Psoas muscle (tissue), 8 donors: ENCODE results near the gene DHTKD1. TPM values are rescaled to one million over a fixed set of nuclear protein-coding genes. Genes with fewer than 3 reads are reported as not detected.
"Not testable (repeated sequence)": the region's sequence is repeated elsewhere in the genome, so short reads cannot be mapped to it uniquely, and the experiment has no call there.

ENCODE experiments used
- ATAC-seq, 4 donors: fragments of 200-7000 bp; cut with Tn5 transposase; one replicate each; pipeline ENCODE4 v1.9.1; 2020; ENCODE audit warnings: moderate library complexity in 3 of 4, mild to moderate bottlenecking in 2 of 4
- DNase-seq, 2 donors: peaks; one replicate each; pipeline ENCODE4 v3.0.0-alpha.2; 2020
- H3K27ac ChIP-seq: fragments of 200-600 bp; one replicate; pipeline ENCODE4 v1.8.0; 2022
- H3K27me3 ChIP-seq, 3 donors: fragments of 200-600 bp in 1 of 3; one replicate each; pipeline versions ENCODE4 v1.6.1 to v1.8.0; 2013 to 2022; ENCODE audit warnings: low read length in 2 of 3, mild to moderate bottlenecking in 2 of 3, moderate library complexity in 1 of 3; ENCODE audit not compliant: insufficient read depth in 3 of 3
- H3K36me3 ChIP-seq, 2 donors: fragments of 200-600 bp in 1 of 2; one replicate each; pipeline versions ENCODE4 v1.6.1 to v1.8.0; 2013 to 2022; ENCODE audit warnings: low read depth in 1 of 2, mild to moderate bottlenecking in 1 of 2, moderate library complexity in 1 of 2; ENCODE audit not compliant: insufficient read depth in 1 of 2
- H3K4me1 ChIP-seq: fragments of 200-600 bp; one replicate; pipeline ENCODE4 v1.8.0; 2022
- H3K4me3 ChIP-seq: fragments of 200-600 bp; one replicate; pipeline ENCODE4 v1.8.0; 2022; ENCODE audit warnings: mild to moderate bottlenecking
- H3K9me3 ChIP-seq: fragments of 200-600 bp; one replicate; pipeline ENCODE4 v1.8.0; 2022
- WGBS, 3 donors: extraction: QIAGEN DNeasy Blood & Tissue Kit; methylation state at CpG; one replicate each; pipeline versions ENCODE4 v1.1.6 to v1.1.7; 2013; 5-methylcytosine and 5-hydroxymethylcytosine counted together
- intact Hi-C, 2 donors: fragments of 100-400 bp; cut with DNase I; formaldehyde crosslinking; loops; one replicate each; pipeline versions ENCODE4 v1.11.0 to v1.14.2; 2022
- polyA plus RNA-seq, 3 donors: library from polyadenylated mRNA; stranded (reverse); fragments of 200-250 nt; gene quantifications; one replicate each; pipeline ENCODE4 v1.2.3, GENCODE V29; 2013
- total RNA-seq, 4 donors: library from RNA; stranded (reverse); fragmentation: NEBNext Ultra II Directional in 2 of 4; extraction: Animal tissue kit (Norgen Biotek cat#: 25700) in 2 of 4; gene quantifications; one replicate each; pipeline versions ENCODE4 v1.2.1 to v1.2.4, GENCODE V29; 2021 to 2023
- TF ChIP-seq, protein P1 (sequence below): fragments of 200-600 bp; IDR thresholded peaks from one replicate; pipeline ENCODE4 v1.8.0; 2022; ENCODE audit warnings: antibody characterized with exemption
- donor health status: healthy with polysubstance abuse.
- donor health status: DM: no; HTN: no; CAD: no; lungs with moderate emphysema.
- donor health status: Bipolar disorder and iron deficiency.
- donor health status: healthy.
- donor health status: DM: yes; HTN: yes; CAD: no.
- donor health status: DM: no; HTN: no; CAD: no.
- donor health status: DM: no; HTN: no; CAD: no.
- donor health status: DM: yes; HTN: yes; CAD: no.

DHTKD1 gene
- total and polyA plus RNA-seq, 7 donors: 5.8 to 31.7 (median 14.1) TPM

DNA sequence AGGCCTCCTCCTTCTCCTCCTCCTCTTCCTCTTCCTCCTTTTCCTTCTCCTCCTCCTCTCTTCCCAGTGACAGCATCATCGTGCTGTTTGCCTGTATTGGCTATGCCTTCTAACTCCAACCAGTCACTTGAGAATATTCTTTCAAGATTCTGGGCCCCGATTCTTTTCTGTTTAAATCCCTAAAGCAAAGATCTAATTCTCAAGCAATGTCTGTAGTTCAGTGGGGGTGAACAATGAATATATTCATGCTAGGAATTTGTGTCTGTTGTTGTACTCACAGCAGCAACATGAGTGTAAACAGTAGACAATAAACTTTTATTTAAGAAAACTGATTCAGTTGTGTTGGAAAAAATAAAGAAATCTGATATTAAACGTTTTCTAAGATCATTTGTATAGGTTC, 96.3 kb downstream of the DHTKD1 start:
- intact Hi-C loops: no loop called here
- no peak for ATAC-seq

DNA sequence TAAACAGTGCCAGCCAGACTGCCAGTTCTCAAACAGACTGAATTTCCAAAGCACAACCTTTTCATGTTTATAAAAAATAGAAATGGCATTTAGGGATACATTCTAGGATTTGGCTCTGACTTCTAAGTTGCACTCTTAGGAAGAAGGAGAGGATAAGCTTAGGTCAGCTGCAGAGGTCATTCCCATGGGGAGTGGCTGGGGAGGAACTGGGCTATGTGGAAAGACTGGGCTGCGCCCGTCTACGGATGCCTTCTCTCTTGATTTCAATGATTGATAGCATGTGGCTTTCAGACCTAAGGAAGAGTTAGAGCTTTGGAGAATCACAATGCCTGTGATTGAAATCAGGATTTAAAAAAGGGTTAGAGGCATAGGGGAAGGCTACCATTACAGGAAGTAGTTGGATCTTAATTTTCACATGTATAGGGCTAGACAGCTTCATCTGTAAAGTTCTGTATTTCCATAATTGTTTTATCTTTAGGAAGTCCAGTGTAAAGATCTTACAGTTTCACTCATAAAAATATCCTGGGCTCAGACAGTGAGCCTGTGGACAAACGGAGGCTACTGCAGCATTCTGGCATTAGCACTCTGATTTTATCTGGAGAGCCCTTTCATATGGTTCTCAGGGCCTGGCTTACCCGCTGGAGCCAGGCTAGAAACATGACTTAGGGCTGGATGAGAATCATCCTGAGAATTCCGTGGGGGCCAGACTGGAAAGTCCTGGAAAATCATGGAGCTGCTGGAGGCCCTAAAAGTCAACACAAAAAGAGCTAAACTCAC, 97.4 kb downstream of the DHTKD1 start:
- DNase-seq: no peak
- H3K4me1 ChIP-seq: no peaks in the 10 kb centered on the region
- H3K27me3 ChIP-seq: no peaks in the 10 kb centered on the region
- WGBS, 3 donors: 80 to 85% (median 85%) methylated on average over 6 of the region's 6 CpGs
- H3K9me3 ChIP-seq: no peaks in the 10 kb centered on the region
- peaks cover 17 to 99% of the 10 kb centered on the region in 2 donors for H3K36me3 ChIP-seq
- H3K27ac ChIP-seq: no peak overlapping the region
- intact Hi-C loops: no loop called here
- ATAC-seq: no peak
- TF ChIP-seq, protein P1, sequence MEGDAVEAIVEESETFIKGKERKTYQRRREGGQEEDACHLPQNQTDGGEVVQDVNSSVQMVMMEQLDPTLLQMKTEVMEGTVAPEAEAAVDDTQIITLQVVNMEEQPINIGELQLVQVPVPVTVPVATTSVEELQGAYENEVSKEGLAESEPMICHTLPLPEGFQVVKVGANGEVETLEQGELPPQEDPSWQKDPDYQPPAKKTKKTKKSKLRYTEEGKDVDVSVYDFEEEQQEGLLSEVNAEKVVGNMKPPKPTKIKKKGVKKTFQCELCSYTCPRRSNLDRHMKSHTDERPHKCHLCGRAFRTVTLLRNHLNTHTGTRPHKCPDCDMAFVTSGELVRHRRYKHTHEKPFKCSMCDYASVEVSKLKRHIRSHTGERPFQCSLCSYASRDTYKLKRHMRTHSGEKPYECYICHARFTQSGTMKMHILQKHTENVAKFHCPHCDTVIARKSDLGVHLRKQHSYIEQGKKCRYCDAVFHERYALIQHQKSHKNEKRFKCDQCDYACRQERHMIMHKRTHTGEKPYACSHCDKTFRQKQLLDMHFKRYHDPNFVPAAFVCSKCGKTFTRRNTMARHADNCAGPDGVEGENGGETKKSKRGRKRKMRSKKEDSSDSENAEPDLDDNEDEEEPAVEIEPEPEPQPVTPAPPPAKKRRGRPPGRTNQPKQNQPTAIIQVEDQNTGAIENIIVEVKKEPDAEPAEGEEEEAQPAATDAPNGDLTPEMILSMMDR: no peak
- no peak overlapping the region for H3K4me3 ChIP-seq

More for the DNA sequence above, 96.3 kb downstream of the DHTKD1 start:
- TF ChIP-seq, protein P1: no peak
- H3K4me3 ChIP-seq: no peak overlapping the region
- no peak overlapping the region for H3K27ac ChIP-seq
- H3K36me3 ChIP-seq: peaks cover 9 to 99% of the 10 kb centered on the region in 2 donors
- no peaks in the 10 kb centered on the region for H3K27me3 ChIP-seq
- 76 to 79% (median 77%) methylated on average over 3 of the region's 3 CpGs for WGBS, 3 donors
- DNase-seq: no peak
- no peaks in the 10 kb centered on the region for H3K9me3 ChIP-seq
- no peaks in the 10 kb centered on the region for H3K4me1 ChIP-seq

GRCh38 chr10:12171512-12171911, 102.8 kb downstream of the DHTKD1 start:
- H3K27me3 ChIP-seq, H3K4me1 ChIP-seq, H3K27ac ChIP-seq, H3K4me3 ChIP-seq, H3K9me3 ChIP-seq, ATAC-seq, DNase-seq, intact Hi-C loops: not testable (repeated sequence)
- WGBS, 3 donors: 87 to 95% (median 90%) methylated on average over 6 of the region's 6 CpGs
- peaks cover 13 to 100% of the 10 kb centered on the region in 2 donors for H3K36me3 ChIP-seq

Other genes with a start within 250 kb of the DHTKD1 start
- gene PROSER2, start 245.6 kb upstream of the DHTKD1 start, total RNA-seq: 1 to 10 TPM in 3 of 4 donors, under 1 TPM in 1; 0.91 to 2.8 (median 1.6) TPM
- gene PROSER2, start 245.6 kb upstream of the DHTKD1 start, polyA plus RNA-seq: 1 to 10 TPM in 1 of 3 donors, under 1 TPM in 2; 0.63 to 1.6 (median 0.70) TPM
- gene UPF2, start 26.1 kb upstream of the DHTKD1 start, total RNA-seq: 10 to 100 TPM; 18.9 to 35.1 (median 24.5) TPM
- gene UPF2, start 26.1 kb upstream of the DHTKD1 start, polyA plus RNA-seq: 10 to 100 TPM; 12.7 to 31.1 (median 20.1) TPM
- 1 to 10 TPM; 6.9 to 9.8 (median 8.5) TPM for gene SEC61A2, start 60.7 kb downstream of the DHTKD1 start, total RNA-seq
- gene SEC61A2, start 60.7 kb downstream of the DHTKD1 start, polyA plus RNA-seq: 10 to 100 TPM in 1 of 3 donors, 1 to 10 TPM in 2; 5.9 to 16.0 (median 7.7) TPM
- gene NUDT5, start 126.9 kb downstream of the DHTKD1 start, total RNA-seq: 1 to 10 TPM; 4.8 to 5.2 (median 5.2) TPM
- gene NUDT5, start 126.9 kb downstream of the DHTKD1 start, polyA plus RNA-seq: 10 to 100 TPM in 2 of 3 donors, 1 to 10 TPM in 1; 7.1 to 11.3 (median 11.0) TPM
- gene CDC123, start 127.2 kb downstream of the DHTKD1 start, total RNA-seq: 10 to 100 TPM; 29.1 to 46.1 (median 38.6) TPM
- gene CDC123, start 127.2 kb downstream of the DHTKD1 start, polyA plus RNA-seq: 100 to 1,000 TPM in 1 of 3 donors, 10 to 100 TPM in 2; 33.6 to 103 (median 84.6) TPM